ENCODE results near the gene CYP8B1.

CYP8B1 gene

GRCh38 chr3:42829083-42829627 is 46.5 kb downstream of the CYP8B1 start:
- no peak for TF ChIP-seq CTCF (IDR thresholded peaks at IDR 0.05)

GRCh38 chr3:42827654-42828053 is 48.0 kb downstream of the CYP8B1 start:
- TF ChIP-seq CTCF (IDR thresholded peaks at IDR 0.05): no peak

- no peak for TF ChIP-seq CTCF (IDR thresholded peaks at IDR 0.05)
Measured at GRCh38 chr3:42827023-42827422, 48.7 kb downstream of the CYP8B1 start.

- no peak for TF ChIP-seq CTCF (IDR thresholded peaks at IDR 0.05)
Measured at GRCh38 chr3:42826141-42826540, 49.5 kb downstream of the CYP8B1 start.

- no peak for TF ChIP-seq CTCF (IDR thresholded peaks at IDR 0.05)
Measured at GRCh38 chr3:42823351-42823750, 52.3 kb downstream of the CYP8B1 start.

GRCh38 chr3:42822828-42823227 is 52.9 kb downstream of the CYP8B1 start:
- TF ChIP-seq CTCF (IDR thresholded peaks at IDR 0.05): no peak
